ENCODE results near the gene ASIC2. TPM values are rescaled to one million over a fixed set of nuclear protein-coding genes. Genes with fewer than 3 reads are reported as not detected.

ASIC2 gene
- total and polyA plus RNA-seq, 9 of the 15 experiments (the other 6 are each of a cell fraction or from before 2014, with no cell fraction given): not detected

GRCh38 chr17:33179151-33179550 lies 113.9 kb downstream of the ASIC2 start:
- 0% methylated on average over 4 of the region's 4 CpGs for WGBS (ENCODE audit: insufficient coverage, low coverage, missing lambda C conversion rate)
- CTCF ChIA-PET (ENCODE audit: low intra/inter-chr PET ratio): no interaction called here
- DNase-seq (ENCODE audit: extremely low read depth in 1 of 4, low spot score in 3 of 4) (no peak), ATAC-seq (no peak), FAIRE-seq (no peak)
- Histone ChIP-seq H2AFZ (ENCODE audit: low read depth, low read length) (no peak overlapping the region), H3K9ac (ENCODE audit: insufficient read depth in 1 of 2, low read depth in 2 of 2, low read length in 2 of 2) (no peak overlapping the region), H3K9me3 (replicated peaks; ENCODE audit: control insufficient read depth, insufficient read depth, low read depth, low read length) (no peaks in the 10 kb centered on the region), H4K20me1 (replicated peaks; ENCODE audit: control insufficient read depth, insufficient read depth, low read length) (no peaks in the 10 kb centered on the region; the same call in none of the 2 replicates), H3K27me3 (ENCODE audit: control insufficient read depth in 2 of 2, insufficient read depth in 2 of 2, low read length in 2 of 2) (peaks cover 1 to 3% of the 10 kb centered on the region in 2 experiments; a peak in 4 of 5 replicates), H3K4me3 (no peak overlapping the region), H3K27ac (ENCODE audit: extremely low read depth, low read depth, low read length) (no peak overlapping the region), H3K4me1 (replicated peaks in 1 of 2; ENCODE audit: control insufficient read depth in 2 of 2, insufficient read depth in 2 of 2, low read length in 2 of 2) (no peaks in the 10 kb centered on the region), H3K36me3 (ENCODE audit: control insufficient read depth, insufficient read depth, low read length) (no peaks in the 10 kb centered on the region), H3K4me2 (ENCODE audit: insufficient read depth, low read length) (no peak overlapping the region), H3K79me2 (ENCODE audit: control insufficient read depth, insufficient read depth, low read length) (no peaks in the 10 kb centered on the region), H3K9me1 (ENCODE audit: control insufficient read depth, insufficient read depth, low read length) (peaks cover 4% of the 10 kb centered on the region)
- POLR2A ChIA-PET: interaction anchor here (1.2 kb wide), 1 partner anchor 15 kb away, joined by 5 read pairs; no protein-coding TSS in a partner anchor
- in situ Hi-C loops (cut with MboI) (no loop called here), intact Hi-C loops (cut with micrococcal nuclease) (no loop called here)
- TF ChIP-seq FOSL1 (tag; conservative IDR thresholded peaks at IDR 0.05): no peak
- no peak for TF ChIP-seq E2F1 (CRISPR knock-in tag; IDR thresholded peaks at IDR 0.05)
- TF ChIP-seq E2F3 (CRISPR knock-in tag; IDR thresholded peaks at IDR 0.05): no peak
- TF ChIP-seq GATA2 (CRISPR knock-in tag; IDR thresholded peaks at IDR 0.05): no peak
- no TSS peak for BruUV-seq (replicated peaks)

- Histone ChIP-seq H3K79me2 (ENCODE audit: control insufficient read depth, insufficient read depth, low read length) (no peaks in the 10 kb centered on the region), H3K4me1 (replicated peaks in 1 of 2; ENCODE audit: control insufficient read depth in 2 of 2, insufficient read depth in 2 of 2, low read length in 2 of 2) (no peaks in the 10 kb centered on the region), H3K36me3 (ENCODE audit: control insufficient read depth, insufficient read depth, low read length) (no peaks in the 10 kb centered on the region), H3K9me3 (replicated peaks; ENCODE audit: control insufficient read depth, insufficient read depth, low read depth, low read length) (no peaks in the 10 kb centered on the region), H3K9ac (ENCODE audit: insufficient read depth in 1 of 2, low read depth in 2 of 2, low read length in 2 of 2) (no peak overlapping the region), H3K9me1 (ENCODE audit: control insufficient read depth, insufficient read depth, low read length) (peaks cover 4% of the 10 kb centered on the region), H3K4me2 (ENCODE audit: insufficient read depth, low read length) (no peak overlapping the region), H2AFZ (ENCODE audit: low read depth, low read length) (no peak overlapping the region), H3K27ac (ENCODE audit: extremely low read depth, low read depth, low read length) (no peak overlapping the region), H3K4me3 (no peak overlapping the region), H4K20me1 (replicated peaks; ENCODE audit: control insufficient read depth, insufficient read depth, low read length) (no peaks in the 10 kb centered on the region; the same call in none of the 2 replicates), H3K27me3 (ENCODE audit: control insufficient read depth in 2 of 2, insufficient read depth in 2 of 2, low read length in 2 of 2) (peaks cover 0 to 5% of the 10 kb centered on the region in 2 experiments; a peak in 3 of 5 replicates)
- BruUV-seq (replicated peaks): no TSS peak
- CTCF ChIA-PET (ENCODE audit: low intra/inter-chr PET ratio): no interaction called here
- DNase-seq (ENCODE audit: extremely low read depth in 1 of 4, low spot score in 3 of 4): no peak
- in situ Hi-C loops (cut with MboI) (no loop called here), intact Hi-C loops (cut with micrococcal nuclease) (no loop called here)
- POLR2A ChIA-PET: interaction anchor here (1.2 kb wide), 1 partner anchor 16 kb away, joined by 5 read pairs; no protein-coding TSS in a partner anchor
- ATAC-seq: no peak
- WGBS (ENCODE audit: insufficient coverage, low coverage, missing lambda C conversion rate): 0% methylated on average over 3 of the region's 3 CpGs
- no peak for FAIRE-seq
- TF ChIP-seq ESRRB (CRISPR knock-in tag; IDR thresholded peaks at IDR 0.05; ENCODE audit: borderline replicate concordance) (no peak), CC2D1A (IDR thresholded peaks at IDR 0.05) (no peak), ARNT (IDR thresholded peaks at IDR 0.05) (no peak), CEBPG (CRISPR knock-in tag; IDR thresholded peaks at IDR 0.05) (no peak), CEBPG (tag; conservative IDR thresholded peaks at IDR 0.05 in 1 of 2, IDR thresholded peaks at IDR 0.05 in 1 of 2) (no peak), TEAD4 (IDR thresholded peaks at IDR 0.05; ENCODE audit: low read length) (no peak), TEAD4 (CRISPR knock-in tag; IDR thresholded peaks at IDR 0.05; ENCODE audit: borderline replicate concordance) (no peak), TFAP4 (CRISPR knock-in tag; IDR thresholded peaks at IDR 0.05; ENCODE audit: borderline replicate concordance) (no peak), MEF2D (tag; conservative IDR thresholded peaks at IDR 0.05; ENCODE audit: low read depth) (no peak), IRF2 (CRISPR knock-in tag; IDR thresholded peaks at IDR 0.05) (no peak), SIX5 (IDR thresholded peaks at IDR 0.05; ENCODE audit: borderline replicate concordance in 1 of 2, insufficient read depth in 1 of 2, low read depth in 1 of 2, low read length in 2 of 2) (no peak), PYGO2 (tag; IDR thresholded peaks at IDR 0.05) (no peak)
These were observed 114.4 kb downstream of the ASIC2 start for GRCh38 chr17:33178681-33179080.
